ENCODE results near the gene SMC1B. TPM values are rescaled to one million over a fixed set of nuclear protein-coding genes. Genes with fewer than 3 reads are reported as not detected.

SMC1B gene
- polyA plus RNA-seq, 2 of the 4 experiments (the other 2 are of a cell fraction): 0.03 TPM; not detected in 1

DNA sequence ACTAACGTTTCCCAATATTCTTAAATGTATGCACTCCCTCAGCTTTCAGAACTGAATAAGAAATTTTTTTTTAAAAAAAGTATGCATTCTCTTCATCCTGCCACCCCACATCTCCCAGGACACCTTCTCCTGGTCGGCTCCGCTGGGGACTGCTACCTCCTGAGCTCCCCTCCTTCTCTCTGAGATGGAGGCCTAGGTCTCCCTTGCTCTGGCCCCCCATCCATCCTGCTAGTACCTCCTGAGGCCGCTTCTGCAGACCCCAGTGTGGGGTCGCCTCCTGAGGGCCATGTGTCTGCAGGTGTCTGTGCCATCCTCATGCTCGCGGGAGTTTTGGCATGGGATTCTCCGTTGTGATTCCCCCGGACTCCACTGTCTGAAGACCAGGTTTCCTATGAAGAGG, 75.9 kb downstream of the SMC1B start (continued):
- TF ChIP-seq, protein P1, sequence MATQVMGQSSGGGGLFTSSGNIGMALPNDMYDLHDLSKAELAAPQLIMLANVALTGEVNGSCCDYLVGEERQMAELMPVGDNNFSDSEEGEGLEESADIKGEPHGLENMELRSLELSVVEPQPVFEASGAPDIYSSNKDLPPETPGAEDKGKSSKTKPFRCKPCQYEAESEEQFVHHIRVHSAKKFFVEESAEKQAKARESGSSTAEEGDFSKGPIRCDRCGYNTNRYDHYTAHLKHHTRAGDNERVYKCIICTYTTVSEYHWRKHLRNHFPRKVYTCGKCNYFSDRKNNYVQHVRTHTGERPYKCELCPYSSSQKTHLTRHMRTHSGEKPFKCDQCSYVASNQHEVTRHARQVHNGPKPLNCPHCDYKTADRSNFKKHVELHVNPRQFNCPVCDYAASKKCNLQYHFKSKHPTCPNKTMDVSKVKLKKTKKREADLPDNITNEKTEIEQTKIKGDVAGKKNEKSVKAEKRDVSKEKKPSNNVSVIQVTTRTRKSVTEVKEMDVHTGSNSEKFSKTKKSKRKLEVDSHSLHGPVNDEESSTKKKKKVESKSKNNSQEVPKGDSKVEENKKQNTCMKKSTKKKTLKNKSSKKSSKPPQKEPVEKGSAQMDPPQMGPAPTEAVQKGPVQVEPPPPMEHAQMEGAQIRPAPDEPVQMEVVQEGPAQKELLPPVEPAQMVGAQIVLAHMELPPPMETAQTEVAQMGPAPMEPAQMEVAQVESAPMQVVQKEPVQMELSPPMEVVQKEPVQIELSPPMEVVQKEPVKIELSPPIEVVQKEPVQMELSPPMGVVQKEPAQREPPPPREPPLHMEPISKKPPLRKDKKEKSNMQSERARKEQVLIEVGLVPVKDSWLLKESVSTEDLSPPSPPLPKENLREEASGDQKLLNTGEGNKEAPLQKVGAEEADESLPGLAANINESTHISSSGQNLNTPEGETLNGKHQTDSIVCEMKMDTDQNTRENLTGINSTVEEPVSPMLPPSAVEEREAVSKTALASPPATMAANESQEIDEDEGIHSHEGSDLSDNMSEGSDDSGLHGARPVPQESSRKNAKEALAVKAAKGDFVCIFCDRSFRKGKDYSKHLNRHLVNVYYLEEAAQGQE (IDR thresholded peaks at IDR 0.05): no peak
- TF ChIP-seq ZSCAN20 (CRISPR knock-in tag; IDR thresholded peaks at IDR 0.05): no peak

DNA sequence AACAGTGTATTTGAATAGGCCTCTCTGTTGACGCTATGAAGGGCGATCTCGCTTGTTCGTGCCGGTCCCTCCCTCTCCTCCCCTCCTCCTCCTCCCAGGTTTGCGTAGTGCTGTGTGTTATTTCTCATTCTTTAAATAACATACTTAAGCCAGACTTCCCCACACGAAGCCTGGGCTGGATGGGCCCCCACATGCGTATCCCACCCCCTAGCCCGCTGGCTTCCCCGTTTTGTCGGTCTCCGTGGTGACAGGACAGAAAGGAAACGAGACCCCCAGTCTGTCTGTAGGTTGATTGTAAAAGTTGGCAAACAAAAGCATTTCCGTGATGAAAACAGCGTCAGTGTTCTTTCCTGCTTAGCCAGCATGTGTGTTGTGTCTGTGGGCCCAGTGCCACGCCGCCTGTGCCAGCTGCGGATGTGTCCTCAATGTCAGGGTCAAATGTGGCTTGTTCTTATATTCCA, 76.4 kb downstream of the SMC1B start:
- H3K4me1 ChIP-seq: no peaks in the 10 kb centered on the region
- TF ChIP-seq HEYL (CRISPR knock-in tag; IDR thresholded peaks at IDR 0.05) (no peak), FOXS1 (CRISPR knock-in tag; IDR thresholded peaks at IDR 0.05) (no peak), RNF2 (IDR thresholded peaks at IDR 0.05; ENCODE audit: borderline replicate concordance, low read depth) (no peak), RARB (CRISPR knock-in tag; IDR thresholded peaks at IDR 0.05) (no peak), HDAC2 (IDR thresholded peaks at IDR 0.05) (no peak), HOXB13 (CRISPR knock-in tag; IDR thresholded peaks at IDR 0.05; ENCODE audit: low read depth) (no peak), CEBPB (IDR thresholded peaks at IDR 0.05) (no peak), HOXB5 (CRISPR knock-in tag; IDR thresholded peaks at IDR 0.05) (no peak)
- ATAC-seq: no peak
- 87% methylated on average over 18 of the region's 18 CpGs for WGBS (ENCODE audit: missing lambda C conversion rate)
- H3K4me2 ChIP-seq: no peak overlapping the region
- no peak overlapping the region for H3K4me3 ChIP-seq
- CTCF ChIA-PET: no interaction called here
- no peak for DNase-seq (ENCODE audit: low read depth in 1 of 2, low spot score in 1 of 2)
- H3K27ac ChIP-seq: no peak overlapping the region
- no peak for FAIRE-seq
- POLR2A ChIA-PET: no interaction called here
- no peaks in the 10 kb centered on the region for H3K9me3 ChIP-seq

DNA sequence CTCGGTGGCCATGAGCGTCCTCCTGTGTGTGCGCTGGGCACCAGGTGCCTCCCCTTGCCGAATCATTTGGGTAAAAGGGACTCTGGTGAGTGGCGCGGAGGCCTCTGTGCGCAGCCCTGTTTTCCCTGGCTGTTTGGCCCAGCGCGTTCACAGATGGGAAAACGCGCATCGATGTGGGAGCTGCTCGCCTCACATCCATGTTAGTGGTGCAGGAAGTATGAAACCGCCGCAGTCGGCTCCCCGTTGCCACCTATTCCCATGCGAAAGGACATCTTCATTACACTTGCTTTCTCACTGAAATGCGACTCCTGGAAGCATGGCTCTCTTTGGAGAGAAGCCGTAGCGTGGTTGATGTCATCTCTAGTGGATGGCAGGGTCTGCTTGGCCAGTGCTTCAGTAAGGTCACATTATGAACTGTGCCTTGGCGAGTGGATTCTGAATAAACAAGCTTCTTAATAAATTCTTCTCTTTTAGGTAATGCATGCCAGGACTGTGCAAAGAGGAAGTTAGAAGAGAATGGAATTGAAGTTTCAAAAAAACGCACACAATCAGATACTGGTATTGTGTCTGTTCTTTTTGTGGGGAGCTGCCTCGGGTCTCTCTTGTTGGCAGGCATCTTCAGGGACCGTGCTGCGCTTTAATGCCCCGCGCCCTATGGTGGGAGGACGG, 77.4 kb downstream of the SMC1B start:
- H3K9me3 ChIP-seq: no peaks in the 10 kb centered on the region
- H3K4me1 ChIP-seq: no peaks in the 10 kb centered on the region
- 92% methylated on average over 28 of the region's 29 CpGs for WGBS (ENCODE audit: missing lambda C conversion rate)
- TF ChIP-seq HOXA7 (CRISPR knock-in tag; IDR thresholded peaks at IDR 0.05) (no peak), MYC (IDR thresholded peaks at IDR 0.05; ENCODE audit: borderline replicate concordance, low read length) (no peak), RARB (CRISPR knock-in tag; IDR thresholded peaks at IDR 0.05) (no peak), NPAS2 (CRISPR knock-in tag; IDR thresholded peaks at IDR 0.05; ENCODE audit: borderline replicate concordance) (no peak), GATA3 (IDR thresholded peaks at IDR 0.05; ENCODE audit: borderline replicate concordance) (no peak), BHLHE40 (IDR thresholded peaks at IDR 0.05; ENCODE audit: low read depth, low read length) (no peak), PHF8 (IDR thresholded peaks at IDR 0.05; ENCODE audit: borderline replicate concordance, low read depth) (no peak), FOXS1 (CRISPR knock-in tag; IDR thresholded peaks at IDR 0.05) (no peak), NFE2L2 (conservative IDR thresholded peaks at IDR 0.05; ENCODE audit: low read length) (no peak), FOSL2 (IDR thresholded peaks at IDR 0.05) (no peak), FOSL2 (CRISPR knock-in tag; IDR thresholded peaks at IDR 0.05) (no peak), JUNB (IDR thresholded peaks at IDR 0.05) (no peak), FOSB (CRISPR knock-in tag; IDR thresholded peaks at IDR 0.05) (no peak), ZNF302 (CRISPR knock-in tag; IDR thresholded peaks at IDR 0.05) (no peak)
- TF ChIP-seq, protein P2, sequence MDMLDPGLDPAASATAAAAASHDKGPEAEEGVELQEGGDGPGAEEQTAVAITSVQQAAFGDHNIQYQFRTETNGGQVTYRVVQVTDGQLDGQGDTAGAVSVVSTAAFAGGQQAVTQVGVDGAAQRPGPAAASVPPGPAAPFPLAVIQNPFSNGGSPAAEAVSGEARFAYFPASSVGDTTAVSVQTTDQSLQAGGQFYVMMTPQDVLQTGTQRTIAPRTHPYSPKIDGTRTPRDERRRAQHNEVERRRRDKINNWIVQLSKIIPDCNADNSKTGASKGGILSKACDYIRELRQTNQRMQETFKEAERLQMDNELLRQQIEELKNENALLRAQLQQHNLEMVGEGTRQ (IDR thresholded peaks at IDR 0.05): no peak
- TF ChIP-seq, protein P1 (IDR thresholded peaks at IDR 0.05): no peak
- ChIA-PET CTCF (interaction anchor here (0.5 to 0.9 kb wide), 2 partner anchors 13 to 218 kb away, joined by 3 to 4 read pairs; no protein-coding TSS in a partner anchor), POLR2A (no interaction called here)
- DNase-seq (ENCODE audit: low read depth in 1 of 2, low spot score in 1 of 2): no peak
- ATAC-seq: no peak
- no peak for FAIRE-seq
- H3K27ac ChIP-seq: no peak overlapping the region
- no peak overlapping the region for H3K4me3 ChIP-seq
- H3K4me2 ChIP-seq: no peak overlapping the region

All from A549 (cell line).